GM11168 (cell line): ENCODE measurements around the gene VGF.

Source experiments
- in situ Hi-C: fragments of 300-500 bp; cut with MboI; formaldehyde crosslinking; loops from one replicate; pipeline ENCODE4 v1.12.0; 2022; ENCODE audit warnings: low sequenced_read_pairs; ENCODE audit not compliant: unreplicated experiment

VGF gene

DNA sequence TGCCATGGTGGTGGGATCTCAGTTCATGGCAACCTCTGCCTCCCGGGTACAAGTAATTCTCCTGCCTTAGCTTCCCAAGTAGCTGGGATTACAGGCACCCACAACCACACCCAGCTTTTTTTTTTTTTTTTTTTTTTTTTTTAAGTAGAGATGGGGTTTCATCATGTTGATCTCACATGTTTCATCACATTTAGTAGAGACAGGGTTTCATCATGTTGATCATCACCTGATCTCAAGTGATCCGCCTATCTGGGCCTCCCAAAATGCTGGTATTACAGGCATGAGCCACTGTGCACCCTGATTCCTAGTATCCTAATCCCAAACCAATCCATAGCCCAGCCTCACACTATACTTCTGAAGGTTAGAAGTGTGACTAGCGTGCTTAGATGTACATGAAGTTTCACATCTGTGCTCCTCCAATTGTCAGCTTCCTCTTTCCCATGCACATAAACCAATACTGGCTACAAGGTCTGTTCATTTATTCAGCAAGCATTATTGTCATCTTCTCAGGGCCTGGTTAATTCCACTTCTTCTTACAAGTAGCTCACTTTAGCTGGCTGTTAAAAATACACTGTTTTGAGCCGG lies 21.6 kb upstream of the VGF start:
- in situ Hi-C loops = no loop called here

DNA sequence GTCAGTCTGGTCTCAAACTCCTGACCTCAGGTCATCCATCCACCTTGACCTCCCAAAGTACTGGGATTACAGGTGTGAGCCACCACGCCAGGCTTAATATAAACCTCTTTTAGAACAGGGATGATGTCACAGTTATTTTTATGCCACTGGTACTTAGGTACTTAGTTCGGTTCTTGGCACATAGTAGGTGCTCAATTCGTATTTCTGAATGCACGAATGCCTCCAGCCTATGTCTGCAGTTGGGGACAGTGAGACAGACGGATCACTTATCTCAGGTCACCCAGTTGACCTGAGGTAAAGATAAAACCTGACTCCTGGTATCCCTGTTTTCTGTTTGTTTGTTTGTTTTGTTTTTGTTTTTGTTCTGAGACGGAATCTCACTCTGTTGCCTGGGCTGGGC lies 20.8 kb upstream of the VGF start:
- in situ Hi-C loops = no loop called here

DNA sequence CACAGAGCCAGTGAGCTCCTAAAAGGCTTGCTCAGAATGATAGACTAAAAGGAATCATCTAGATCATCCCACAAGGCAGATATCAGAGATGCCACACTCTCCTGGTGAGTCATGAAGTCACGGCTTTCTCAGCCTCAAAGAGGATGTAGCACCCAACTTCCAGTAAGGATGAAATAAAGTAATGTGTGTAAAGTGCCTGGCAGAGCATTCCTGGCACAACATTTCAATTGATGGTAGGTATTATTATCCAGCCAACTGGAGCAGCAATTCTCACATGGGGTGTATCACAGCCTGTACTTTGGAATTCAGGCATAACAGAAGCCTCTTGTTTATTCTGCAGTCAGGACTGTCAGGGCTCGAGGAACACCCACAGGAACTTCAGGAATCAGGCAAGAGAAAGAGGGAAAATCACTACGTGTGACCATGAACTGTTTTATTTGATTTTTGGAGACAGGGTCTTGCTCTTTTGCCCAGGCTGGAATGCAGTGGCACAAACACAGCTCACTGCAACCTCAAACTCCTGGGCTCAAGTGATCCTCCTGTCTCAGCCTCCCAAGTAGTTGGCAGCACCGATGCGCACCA lies 20.0 kb upstream of the VGF start:
- in situ Hi-C loops = no loop called here

DNA sequence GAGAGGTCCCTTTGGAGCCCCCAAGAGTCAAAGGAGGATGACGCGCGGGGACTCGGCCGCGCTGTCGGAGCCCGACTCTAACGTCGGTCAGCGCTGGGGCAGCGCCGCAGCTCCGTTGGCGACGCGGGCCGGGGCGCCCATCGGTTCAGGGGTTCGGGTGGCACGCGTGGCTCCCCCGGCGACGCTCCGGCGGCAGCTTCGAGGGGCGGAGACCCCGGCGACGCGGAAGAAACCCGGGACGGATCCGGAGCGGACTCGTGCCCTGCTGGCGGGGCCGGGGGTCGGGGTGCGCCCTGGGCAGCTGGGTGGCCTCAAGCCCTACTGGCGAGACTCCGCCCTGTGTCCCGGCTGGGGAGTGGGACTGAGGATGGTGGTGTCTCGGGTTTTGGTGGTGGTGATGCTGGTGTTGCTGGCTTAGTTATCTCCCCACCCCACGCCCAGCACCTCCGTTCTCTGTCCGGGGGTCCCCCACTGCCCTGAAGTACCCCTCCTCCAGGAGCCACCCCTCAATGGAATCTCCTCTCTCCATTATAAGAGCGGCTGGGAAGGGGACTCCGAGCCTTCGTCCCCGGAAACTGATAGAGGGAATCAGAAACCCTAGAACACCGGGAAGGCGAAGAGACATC lies 14.9 kb upstream of the VGF start, which contains the start of gene NAT16:
NAT16 (minus strand) TSS at position 164 of the 626 bp plus-strand sequence. CDS start 5,486 bp downstream, outside the sequence.
- in situ Hi-C loops = no loop called here

DNA sequence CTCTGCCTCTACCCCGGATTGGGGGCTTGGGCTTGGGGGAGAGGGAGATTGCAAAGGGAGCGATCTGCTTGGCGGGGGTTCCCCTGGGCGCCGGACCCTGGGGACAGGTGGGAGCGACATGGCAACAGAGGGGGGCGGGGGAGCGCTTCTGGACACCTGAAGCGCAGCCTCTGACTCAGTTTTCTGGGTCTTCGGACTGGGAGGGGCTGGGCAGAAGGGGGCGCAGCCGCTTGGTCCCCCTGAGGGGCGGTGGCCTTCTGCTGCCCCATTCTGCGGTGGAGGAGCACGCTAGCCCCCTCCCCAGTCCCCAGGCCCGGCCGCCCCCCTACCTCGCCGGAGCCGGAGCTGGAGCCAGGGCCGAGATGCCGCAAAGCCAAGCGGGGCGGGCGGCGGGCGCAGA lies 14.3 kb upstream of the VGF start:
- in situ Hi-C loops = no loop called here

DNA sequence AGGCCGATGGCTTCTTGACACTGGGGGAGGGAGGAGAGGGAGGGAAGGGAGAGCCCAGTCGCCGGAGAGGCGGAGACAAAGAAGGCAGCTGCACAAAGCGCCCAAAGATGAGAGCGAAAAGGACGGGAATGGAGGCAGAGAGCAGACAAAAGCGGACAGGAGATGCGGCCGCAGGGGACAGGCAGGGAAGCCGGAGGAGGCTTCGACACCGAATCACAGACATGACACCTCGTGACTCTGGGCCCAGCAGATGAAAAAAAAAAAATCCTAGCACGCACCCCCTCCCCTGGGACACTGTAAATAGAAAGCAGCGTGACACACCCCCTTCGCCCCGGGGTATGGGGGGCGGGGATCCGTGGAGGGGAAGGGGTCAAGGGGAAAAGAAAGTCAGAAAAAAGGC lies 13.7 kb upstream of the VGF start:
- in situ Hi-C loops = no loop called here

DNA sequence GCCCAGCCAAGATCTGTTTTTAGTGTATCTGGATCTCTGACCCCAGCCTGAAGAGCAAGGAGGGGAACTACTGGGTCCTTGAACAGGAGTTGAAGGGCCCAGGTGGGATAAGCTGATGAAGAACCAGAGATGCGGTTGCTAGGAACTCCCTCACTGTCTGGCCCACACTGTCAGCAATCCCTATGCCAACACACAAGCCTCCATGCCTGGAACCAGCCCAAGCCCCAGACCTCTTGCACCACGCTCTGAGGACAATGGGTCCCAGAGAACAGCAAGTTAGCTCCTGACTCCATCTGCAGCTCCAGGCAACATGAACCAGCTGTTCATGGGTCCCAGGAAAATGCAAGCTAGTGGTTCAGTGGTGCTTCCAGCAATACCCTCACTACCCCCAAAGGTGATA lies 12.3 kb upstream of the VGF start:
- in situ Hi-C loops = no loop called here

DNA sequence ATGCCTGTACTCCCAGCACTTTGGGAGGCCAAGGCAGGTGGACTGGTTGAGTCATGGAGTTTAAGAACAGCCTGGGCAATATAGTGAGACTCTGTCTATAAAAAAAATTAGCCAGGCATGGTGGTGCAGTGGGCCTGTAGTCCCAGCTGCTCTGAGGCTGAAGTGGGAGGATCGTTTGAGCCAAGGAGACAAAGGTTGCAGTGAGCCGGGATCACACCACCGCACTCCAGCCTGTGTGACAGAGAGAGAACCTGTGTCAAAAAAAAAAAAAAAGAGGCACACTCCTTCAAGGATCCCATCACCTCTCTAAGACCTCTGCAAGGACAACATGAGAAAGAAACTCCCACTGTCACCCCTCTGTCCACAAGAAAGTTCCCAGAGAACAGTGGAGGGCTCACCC lies 10.3 kb upstream of the VGF start:
- in situ Hi-C loops = no loop called here

DNA sequence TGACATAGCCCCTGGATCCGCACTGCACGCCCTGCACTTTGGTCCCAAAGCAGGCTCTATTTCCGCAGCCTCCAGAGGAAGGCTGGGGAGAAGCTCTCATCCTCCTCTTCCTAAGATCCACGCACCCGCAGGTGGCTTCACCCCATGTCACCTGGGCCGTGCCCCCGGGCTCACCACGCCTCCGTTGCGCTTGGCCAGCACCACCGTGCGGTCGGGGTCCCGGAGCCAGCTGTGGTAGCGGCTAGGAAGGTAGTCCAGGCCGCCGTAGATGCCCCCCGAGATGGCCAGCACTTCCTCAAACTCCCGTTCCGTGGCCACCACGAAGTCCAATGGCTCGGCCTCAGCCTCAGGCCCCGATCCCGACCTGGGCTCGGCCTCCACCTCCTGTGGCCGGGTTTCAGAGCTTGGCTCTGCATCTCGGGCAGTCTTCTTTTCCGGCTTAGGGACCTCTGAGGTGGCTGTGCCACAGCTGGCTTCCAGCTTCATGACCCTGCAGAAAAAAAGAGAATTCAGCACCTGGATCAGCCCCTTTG lies 9.0 kb upstream of the VGF start:
- in situ Hi-C loops = no loop called here

DNA sequence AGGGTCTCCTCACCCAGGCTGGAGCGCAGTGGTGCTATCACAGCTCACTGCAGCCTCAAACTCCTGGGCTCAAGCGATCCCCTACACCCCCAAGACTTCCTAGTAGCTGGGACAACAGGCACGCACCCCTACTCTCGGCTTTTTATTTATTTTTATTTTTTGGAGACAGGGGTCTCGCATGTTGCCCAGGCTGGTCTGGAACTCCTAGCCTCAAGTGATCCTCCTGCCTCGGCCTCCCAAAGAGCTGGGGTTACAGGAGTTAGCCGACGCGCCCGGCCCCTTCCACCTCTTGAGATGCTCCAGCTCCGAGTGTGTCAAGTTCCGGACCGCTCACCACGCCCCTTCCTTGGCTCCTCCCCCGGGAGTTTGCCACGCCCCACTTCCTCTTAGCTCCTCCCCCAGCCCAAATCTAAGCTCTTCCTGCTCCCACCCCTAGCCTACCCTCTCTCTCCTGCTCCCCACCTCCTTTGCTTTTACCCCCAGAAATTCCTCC lies 8.4 kb upstream of the VGF start:
- in situ Hi-C loops = no loop called here

DNA sequence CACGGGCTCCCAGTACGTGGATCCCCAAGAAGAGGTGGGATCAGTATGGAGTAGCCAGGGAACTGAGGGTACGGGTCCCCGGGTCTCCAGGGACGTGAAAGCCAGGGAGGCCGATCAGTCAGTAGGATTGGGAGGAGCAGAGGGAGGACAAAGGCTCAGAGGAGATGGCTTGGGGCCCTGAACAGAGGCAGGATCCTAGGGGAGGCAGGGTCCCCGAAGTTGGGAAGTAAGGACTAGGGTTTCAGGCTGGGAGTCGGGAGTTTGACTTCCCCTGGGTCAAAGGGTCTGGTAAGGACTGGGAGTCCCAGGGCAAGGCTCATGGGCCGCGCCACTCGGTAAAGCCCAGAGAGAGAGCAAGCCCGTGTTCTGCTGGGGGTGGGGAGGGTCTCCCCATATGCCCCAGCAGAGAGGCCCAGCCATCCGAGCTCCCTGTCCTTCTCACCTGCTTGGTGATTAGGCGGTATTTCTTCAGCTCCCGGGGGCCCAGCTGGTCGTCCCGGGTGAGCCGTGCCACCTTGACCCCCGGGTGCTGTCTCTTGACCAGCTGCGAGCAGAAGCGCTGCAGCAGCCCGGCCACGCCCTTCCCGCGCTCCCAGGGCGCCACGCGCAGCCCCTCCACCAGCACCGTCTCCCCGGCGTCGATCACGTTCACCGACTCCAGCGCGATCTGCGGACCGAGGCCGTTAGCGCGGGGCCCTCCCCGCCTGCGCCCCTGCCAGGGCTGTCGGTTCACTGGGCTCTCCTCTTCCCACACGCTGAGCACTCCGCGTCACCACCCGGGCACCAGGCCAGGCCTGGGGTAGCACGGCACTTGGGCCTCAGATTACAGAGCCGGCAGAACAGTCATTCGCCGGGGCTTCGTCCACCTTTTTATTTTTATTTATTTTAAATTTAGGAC lies 7.7 kb upstream of the VGF start:
- in situ Hi-C loops = no loop called here

DNA sequence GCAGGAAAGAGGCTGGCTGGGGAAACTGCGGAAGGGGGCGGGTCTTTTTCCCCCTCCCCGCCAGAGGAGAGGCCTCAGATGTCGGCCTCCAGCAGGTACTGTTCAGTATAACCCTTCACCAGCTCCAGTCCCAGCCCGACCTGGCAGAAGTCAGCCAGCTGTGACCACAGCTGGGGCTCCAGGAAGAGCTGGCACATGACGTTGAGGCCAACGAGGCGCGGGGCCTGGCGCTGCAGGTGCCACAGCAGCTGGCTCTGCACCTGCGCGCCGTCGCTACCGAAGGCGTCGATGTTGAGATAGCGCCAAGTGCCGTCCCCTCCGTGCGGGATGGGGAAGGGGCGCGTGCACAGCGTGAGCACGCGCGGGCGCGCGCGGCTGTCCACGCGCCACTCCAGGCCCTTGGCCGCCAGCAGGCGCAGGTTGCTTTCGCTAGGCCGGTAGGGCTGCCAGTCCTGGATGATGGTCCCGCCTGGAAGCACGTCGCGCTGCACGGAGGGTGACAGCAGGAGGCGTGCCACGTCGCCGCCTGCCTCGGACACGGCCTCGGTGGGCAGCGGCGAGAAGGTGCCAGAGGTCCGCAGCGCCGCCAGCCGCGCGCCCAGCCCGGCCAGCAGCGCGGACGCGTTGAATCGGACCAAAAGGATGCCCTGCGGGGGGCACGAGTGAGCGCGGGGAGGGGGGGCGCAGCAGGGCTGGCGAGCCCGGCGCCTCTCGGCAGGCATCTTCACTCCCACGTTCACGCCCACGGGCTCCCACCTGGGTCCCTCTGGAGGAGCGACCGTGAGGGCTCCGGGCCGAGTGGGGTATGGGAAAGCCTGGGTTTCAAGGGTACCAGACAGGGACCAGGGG lies 6.9 kb upstream of the VGF start:
- in situ Hi-C loops = no loop called here

DNA sequence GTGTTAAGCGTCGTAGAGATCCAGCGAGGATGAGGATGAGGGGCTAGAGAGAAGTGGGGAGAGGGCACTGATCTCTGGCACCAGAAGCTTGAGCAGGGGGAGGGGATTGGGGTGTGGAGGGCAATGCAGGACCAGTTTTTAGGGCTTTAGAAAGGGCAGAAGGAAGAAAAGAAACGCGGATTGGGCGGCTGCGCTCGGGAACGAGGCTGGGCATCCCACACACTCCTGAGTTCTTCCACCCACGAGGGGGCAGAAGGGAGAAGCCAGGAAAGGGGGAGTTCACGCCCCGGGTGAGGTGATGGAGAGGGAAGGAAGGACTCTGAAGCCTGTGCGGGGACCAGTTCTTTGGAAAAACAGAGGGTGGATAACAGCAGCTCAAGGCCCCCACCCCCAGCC lies 6.1 kb upstream of the VGF start:
- in situ Hi-C loops = no loop called here

DNA sequence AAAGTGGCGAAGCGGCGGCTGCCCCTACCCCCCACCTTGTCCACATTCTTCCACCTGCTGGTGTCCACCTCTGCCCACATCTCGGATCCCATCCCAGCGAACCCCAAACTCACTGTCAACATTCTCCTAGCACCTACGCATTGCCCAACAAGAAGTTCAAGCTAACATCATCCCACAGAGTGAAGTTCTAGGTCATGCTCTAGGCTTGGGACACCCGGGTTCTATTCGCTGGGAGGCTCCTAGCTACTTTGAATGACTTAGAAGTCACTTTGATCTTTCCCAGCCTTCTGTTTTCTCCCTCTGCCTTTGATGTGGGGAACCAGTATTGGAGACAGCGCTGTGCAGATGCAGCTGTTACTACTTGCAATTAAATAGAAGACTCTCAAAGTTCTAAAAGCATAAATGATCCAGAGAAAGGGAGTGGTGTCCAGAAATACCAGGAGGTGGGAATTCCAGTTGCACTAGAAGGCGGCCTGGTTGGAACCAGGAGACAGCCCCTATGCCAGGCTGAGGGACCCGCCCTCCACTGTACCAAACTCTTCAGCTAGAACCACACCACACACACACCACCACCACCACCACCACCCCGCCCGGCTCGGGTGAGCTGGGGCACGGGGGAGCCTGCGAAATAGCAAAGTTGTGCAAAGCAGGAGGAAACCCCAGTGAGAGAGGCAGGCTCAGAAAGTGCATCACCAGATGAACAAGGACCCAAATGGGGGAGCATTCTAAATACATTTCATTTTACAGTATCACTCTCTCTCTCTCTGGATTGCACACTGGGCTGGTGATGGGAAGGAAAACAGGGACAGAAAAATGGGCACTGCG lies 5.5 kb upstream of the VGF start:
- in situ Hi-C loops = no loop called here

DNA sequence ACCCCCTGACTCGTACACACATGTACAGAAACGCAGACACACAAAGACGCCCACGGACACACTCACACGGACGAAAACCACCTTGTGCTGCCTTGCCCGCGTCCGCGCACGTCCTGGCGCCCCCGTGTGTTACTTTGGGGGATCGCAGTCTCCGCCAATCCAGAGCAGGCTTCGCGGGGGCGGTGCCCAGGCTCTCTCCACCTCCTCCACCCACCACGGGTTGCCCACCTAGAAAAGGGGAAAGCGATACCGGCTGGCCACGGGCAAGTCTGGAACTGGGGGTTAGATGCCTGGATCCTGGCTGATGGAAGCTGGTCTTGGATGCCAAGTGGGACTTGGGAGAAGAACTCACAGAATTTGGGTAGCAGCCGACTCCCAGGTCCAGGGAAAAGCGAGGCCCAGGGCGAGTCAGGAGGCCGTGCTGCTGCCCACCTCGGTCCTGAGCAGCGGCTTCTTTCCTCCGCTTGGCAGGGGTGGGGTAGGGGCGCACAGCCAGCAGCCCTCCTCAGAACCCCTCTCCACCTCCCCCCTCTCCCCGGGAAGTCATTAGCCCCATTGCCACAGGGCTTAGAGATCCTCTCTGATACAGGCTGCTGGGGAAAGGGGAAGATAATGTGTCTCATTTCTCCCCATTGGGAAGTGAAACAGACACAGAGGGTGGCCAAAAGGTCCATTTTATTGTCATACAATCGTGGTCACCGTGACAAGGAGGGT lies 4.6 kb upstream of the VGF start:
- in situ Hi-C loops = no loop called here

DNA sequence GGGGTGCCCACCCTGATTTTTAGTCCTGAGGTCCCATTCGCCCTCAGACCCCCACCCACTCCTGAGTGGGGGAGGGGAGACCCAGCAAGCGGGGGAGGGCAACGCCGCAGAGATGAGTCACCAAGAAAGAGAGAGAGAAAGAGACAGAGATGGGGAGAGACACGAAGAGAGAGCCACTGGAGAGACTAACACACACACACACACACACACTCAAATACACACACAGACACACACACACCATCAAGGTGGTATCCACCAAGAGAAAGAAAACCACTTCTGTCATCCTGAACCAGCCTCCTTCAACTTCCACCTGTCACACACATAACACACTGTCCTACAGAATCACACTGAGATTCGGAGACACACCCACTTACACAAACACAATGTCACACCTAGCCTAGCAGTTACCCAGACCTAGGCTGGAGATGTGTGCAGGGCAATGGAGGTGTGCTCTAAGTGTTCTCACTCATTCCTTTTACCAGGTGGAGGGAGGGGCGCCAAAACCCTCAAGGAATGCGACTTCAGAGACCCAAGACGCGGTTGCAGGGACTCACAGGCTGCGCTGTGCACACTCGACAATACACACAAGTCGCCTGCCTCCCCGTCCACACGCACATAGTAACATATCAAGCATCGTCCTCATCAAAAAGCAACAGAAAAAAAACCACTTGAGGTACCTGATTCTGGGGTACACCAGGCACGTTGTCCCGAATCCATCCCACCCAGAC lies 3.9 kb upstream of the VGF start:
- in situ Hi-C loops = no loop called here

DNA sequence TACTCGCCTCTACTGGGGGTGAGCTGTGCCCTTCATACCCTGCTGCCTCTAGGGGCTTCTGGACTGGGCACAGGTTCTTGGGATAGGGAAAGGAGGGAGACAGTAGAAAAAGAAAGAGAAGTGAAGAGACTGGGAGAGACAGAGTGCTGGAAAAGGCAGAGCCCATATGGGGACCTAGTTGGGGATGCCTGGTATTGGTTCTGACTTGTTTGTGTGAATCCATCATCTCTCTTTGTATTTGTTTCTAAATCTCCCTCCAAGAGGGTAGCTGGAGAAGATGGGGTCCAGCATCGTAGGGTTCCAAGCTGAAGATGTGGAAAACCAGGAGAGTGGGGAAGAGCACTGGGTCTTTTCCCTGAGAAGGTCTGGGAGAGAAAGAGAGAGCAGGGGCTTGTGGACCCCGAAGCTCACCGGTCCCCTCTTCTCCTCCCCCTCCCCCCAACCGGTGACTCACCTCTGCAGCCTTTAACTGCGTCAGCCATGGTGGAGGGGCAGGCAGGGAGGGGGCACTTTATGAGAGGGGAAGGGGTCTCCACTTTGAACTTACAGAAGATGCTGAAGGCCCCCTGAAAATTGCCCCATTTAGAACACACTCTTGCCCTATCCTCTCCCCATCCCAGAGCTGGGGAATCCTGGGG lies 3.2 kb upstream of the VGF start:
- in situ Hi-C loops = no loop called here
